GM18517 (cell line): Measurements from ENCODE around the gene ABLIM1.

Source experiments
- ATAC-seq: cut with Tn5 transposase; IDR thresholded peaks from one replicate; pipeline ENCODE4 v1.9.1; 2021; ENCODE audit warnings: mild to moderate bottlenecking, moderate library complexity; ENCODE audit not compliant: unreplicated experiment

ABLIM1 gene

DNA sequence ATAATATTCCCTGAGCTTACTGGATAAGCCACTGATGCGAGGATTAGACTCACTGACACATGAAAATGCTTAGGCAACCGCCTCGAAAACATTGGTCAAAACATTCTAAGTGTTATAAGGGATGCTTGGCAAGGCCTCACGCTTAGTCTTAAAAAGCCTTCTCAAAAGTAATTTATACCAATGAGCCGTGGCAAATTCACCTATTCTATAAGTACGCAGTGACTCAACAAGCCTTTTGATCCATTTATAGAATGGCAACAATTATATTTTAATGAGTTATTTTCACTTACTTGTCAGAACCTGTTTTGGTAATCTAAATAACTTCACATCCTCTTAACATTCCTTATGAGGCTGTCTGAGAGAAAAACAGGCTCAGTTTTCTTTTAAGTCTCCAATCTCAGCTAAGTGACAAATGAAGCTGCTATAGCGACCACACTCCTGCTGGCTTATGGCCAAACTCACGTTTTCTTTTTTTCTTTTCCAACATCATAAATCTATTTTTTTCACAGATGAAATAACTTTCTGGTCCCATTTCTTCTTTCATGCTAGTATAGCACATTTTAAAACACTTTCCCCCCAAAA lies 132.6 kb downstream of the ABLIM1 start:
- no peak for ATAC-seq

GRCh38 chr10:114523876-114524275 lies 134.2 kb downstream of the ABLIM1 start:
- ATAC-seq, result no peak

DNA sequence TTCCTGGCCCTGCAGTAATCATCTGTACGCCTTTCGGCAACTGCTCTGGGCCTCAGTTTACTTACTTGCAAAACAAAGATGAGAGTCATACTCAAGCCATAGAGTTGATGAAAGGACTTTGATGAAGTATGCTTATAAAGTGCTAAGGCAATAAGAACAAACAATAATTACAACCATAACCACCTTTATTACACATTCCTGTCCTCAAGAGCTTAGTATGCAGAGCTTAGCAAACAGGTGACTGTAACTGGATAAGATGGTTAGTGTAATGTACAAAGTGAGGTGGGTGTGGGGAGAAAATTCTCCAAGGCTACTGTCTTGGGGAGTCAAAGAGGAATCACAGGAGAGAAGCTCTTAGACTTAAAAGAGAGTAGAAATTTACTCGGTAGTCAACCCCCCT lies 136.8 kb downstream of the ABLIM1 start:
- no peak for ATAC-seq

- no peak for ATAC-seq
These were observed 137.6 kb downstream of the ABLIM1 start for GRCh38 chr10:114520453-114520852.

- no peak for ATAC-seq
These were observed 138.2 kb downstream of the ABLIM1 start for GRCh38 chr10:114519756-114520293.

- ATAC-seq, result no peak
These were observed 138.8 kb downstream of the ABLIM1 start for GRCh38 chr10:114519306-114519669.

GRCh38 chr10:114518401-114519305 lies 139.4 kb downstream of the ABLIM1 start:
- ATAC-seq, result no peak

DNA sequence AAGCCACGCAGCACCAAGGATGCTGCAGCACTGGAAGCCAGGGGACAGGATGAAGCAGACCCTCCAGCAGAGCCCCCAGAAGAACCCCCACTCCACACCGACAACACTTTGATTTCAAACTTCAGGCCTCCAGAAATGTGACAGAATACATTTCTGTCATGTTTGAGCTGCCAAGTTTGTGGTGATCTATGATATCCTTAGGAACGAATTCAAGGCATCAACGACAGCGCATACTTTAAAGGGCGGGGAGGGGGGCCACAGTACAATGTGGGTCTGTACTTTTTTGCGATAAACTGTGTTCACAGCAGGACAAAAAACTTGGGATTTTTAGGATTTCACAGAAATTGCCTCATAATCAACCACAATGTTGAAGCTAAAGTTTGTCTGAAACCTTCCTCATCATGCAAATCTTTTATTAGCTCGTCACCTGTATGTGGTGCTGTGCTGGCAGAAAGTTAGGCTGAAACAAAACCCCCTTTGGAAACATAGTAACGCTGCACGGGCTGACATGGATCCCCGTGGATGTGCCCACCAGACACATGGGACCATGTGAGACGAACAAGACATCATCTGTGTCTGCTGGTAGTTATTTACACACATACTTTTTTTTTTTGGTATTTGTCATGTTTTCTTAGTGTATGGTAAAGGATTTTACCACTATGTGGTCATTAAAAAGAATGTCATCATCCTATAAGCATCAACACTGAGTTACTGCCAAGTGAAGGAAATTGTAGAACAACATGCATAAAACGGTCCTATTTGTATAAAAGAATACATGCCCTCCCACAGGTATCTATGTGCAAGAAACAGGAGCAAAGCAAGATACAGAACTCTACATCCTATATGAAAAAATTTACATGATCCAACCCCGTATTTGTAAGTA lies 140.5 kb downstream of the ABLIM1 start:
- no peak for ATAC-seq

DNA sequence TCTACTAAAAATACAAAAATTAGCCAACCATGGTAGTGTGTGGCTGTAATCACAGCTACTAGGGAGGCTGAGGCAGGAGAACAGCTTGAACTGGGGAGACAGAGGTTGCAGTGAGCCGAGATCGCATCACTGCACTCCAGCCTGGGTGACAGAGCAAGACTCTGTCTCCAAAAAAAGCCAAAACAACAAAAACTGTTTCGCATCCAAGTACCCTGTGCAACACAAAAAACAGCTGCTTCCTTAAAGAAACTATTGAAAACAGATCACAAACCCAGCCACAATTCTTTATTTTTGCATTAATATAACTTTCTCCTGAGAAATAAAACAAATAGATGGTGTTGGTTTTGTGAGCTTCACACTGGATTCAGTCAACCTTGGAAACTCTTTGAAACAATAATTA lies 141.7 kb downstream of the ABLIM1 start:
- ATAC-seq, result no peak

DNA sequence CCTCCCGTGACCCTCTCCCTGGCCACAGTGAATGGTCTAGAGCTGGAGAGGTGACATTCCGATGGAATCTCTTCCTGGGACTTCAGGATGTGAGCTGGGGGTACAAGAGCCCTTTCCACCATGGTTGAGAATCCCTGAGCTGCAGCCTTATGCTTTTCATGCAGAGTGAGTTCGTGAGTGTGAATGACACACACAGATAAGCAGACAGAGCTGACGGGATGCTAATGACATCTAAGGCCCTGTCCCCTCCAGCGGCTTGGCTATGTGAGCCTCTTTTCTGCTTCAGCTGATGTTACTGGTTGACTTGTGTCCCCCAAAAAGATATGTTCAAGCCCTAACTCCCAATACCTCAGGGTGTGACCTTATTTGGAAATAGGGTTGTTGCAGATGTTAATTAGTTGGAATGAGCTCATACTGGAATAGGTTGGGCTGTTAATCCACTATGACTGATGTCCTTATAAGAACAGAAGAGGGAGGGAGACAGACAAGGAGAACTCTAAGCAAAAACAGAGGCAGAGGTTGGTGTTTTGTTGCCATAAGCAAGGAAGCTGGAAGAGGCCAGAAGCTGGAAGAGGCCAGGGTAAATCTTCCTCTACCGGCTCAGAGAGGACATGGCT lies 142.7 kb downstream of the ABLIM1 start:
- no peak for ATAC-seq

DNA sequence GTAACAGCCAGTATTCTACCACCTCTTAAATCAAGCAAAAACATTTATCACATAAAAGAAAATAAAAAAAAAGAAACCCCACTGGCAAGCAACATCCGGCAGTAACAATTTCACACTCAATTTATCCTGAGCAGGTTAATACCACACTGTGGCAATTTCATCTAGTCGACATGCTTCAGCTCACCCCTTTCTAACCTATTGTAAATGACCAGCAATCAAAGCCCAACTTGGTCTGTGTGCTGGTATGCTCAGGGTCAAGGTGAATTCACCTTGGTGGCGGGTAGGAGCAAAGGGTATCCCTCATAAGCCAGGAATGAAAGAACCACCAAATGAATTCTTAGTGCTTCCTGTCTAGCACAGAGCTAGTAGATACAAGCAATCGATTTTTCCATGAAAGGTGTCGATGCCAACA lies 144.7 kb downstream of the ABLIM1 start:
- ATAC-seq, result no peak

DNA sequence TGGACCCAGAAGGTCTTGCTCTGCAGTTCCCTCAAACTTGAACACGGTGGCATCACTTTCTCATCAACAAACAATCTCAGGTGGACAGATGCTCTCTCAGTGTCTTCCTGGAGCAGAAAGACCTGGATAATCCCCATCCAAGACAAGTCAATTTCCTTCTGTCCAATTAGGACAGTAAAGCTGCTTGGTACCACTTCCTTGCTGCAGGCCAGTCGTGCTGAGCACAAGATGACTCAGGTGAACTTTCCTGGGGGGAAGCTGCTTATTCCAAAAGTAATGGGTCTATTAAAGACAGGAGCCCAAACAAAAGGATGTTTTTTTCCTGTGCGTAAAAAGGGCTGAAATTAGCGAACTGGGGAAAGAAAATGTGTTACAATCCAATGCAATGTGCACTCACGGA lies 146.2 kb downstream of the ABLIM1 start:
- no peak for ATAC-seq

GRCh38 chr10:114508376-114508775 lies 149.7 kb downstream of the ABLIM1 start:
- no peak for ATAC-seq

GRCh38 chr10:114507449-114507848 lies 150.6 kb downstream of the ABLIM1 start:
- ATAC-seq, result no peak

DNA sequence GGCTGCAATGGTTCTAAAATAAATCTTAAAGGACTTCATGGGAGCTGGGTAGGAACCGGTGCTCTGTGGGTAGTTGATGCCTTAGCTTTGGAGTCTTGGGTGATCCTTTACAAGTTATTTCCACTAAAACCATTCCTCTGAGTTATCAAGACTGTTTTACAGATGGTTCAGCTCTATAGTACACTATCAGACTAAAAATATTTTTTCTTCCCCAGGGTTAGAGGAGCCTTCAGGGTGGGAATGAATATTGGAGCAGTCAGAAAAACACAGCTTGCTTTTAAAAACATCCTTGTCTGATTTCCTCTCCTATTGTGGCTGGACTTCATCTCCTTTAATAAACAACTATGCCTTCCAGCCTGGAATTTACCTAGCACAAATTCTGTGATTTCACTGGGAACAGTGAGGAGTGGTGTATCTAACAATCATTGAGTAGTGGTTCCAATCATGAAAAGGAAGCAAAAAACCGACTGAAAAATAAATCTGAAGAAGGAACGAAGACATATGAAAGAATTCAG lies 151.1 kb downstream of the ABLIM1 start:
- ATAC-seq, result no peak

DNA sequence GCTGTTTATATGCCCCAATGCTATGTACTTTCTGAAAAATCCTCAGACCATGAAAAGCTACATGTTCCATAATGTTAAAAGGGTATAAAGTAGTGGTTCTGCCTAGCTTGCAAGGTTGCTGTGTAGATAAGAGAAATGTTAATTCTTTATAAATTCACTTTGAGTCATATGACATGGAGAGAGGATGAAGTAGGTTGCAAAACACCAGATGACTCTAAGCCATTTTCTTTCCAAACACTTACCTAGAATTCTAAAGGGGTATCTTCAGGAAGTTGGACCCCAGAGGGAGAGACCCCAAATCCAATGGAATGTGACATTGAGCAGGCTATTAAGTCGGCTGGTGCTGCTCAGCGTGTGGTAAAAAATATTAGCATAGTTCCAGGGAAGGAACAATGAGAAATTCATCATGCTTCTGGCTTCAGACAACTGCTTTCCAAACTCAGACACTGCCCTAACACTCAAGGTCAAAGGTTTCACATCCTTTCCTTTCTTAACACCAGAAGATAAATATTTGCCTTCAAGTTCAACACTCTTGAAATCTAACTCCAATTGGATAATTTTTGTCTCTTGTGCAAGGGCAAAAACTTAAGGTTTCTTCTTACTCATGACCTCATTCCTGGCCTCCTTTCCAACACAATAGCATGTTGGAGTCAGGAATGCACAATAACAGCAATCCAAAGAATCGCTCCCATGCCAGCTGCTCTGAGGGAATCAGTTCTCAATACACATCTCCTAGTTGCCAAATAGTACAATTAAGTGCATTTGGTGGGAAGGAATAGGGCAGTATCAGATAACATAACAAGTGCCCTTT lies 153.1 kb downstream of the ABLIM1 start:
- ATAC-seq, result no peak

- no peak for ATAC-seq
These were observed 156.0 kb downstream of the ABLIM1 start for GRCh38 chr10:114502074-114502473.

GRCh38 chr10:114501650-114502049 lies 156.4 kb downstream of the ABLIM1 start:
- no peak for ATAC-seq

GRCh38 chr10:114500643-114501042 lies 157.4 kb downstream of the ABLIM1 start:
- no peak for ATAC-seq
